Stimulated activated naive B cell treated with anti-CD40 and anti-IgM and Interleukin-4, amounts not matched to agents 10 μg/mL and 1 μg/mL and 100 μg/mL, for 72 hours (primary cell): ENCODE measurements around the gene FDX1.
A peak's percentile ranks its signal among the peaks of the same experiment; 100 is the strongest.

ENCODE experiments used
- ATAC-seq, 2 donors: fragments of 150-1000 bp; cut with Tn5 transposase; replicated peaks; 2 replicates each; pipeline ENCODE4 v1.10.0; 2021; ENCODE audit warnings: moderate library complexity in 1 of 2
- DNase-seq: peaks from one replicate; pipeline ENCODE4 v3.0.0; 2021
- H3K27ac Mint-ChIP-seq: one replicate; pipeline ENCODE4 v1.8.0; 2022; ENCODE audit warnings: mild to moderate bottlenecking, mixed read lengths
- H3K27me3 Mint-ChIP-seq, 2 donors: one replicate each; pipeline ENCODE4 v1.8.0; 2022; ENCODE audit warnings: mixed read lengths in 2 of 2
- H3K36me3 Mint-ChIP-seq, 2 donors: one replicate each; pipeline ENCODE4 v1.8.0; 2022; ENCODE audit warnings: mixed read lengths in 2 of 2, mild to moderate bottlenecking in 1 of 2
- H3K4me1 Mint-ChIP-seq, 2 donors: one replicate each; pipeline ENCODE4 v1.8.0; 2022; ENCODE audit warnings: mixed read lengths in 2 of 2, mild to moderate bottlenecking in 1 of 2
- H3K4me3 Mint-ChIP-seq, 2 donors: one replicate each; pipeline ENCODE4 v1.8.0; 2022; ENCODE audit warnings: mild to moderate bottlenecking in 2 of 2, mixed read lengths in 2 of 2, moderate library complexity in 1 of 2
- H3K9me3 Mint-ChIP-seq, 2 donors: one replicate each; pipeline ENCODE4 v1.8.0; 2022; ENCODE audit warnings: mixed read lengths in 2 of 2, mild to moderate bottlenecking in 1 of 2

FDX1 gene

GRCh38 chr11:110438017-110438416 lies 8.3 kb downstream of the FDX1 start:
- Mint-ChIP-seq H3K9me3 (peaks cover 1 to 4% of the 10 kb centered on the region in 2 donors), H3K4me3 (no peak overlapping the region), H3K27me3 (no peaks in the 10 kb centered on the region), H3K4me1 (peaks cover 14 to 39% of the 10 kb centered on the region in 2 donors), H3K36me3 (peaks cover 51 to 57% of the 10 kb centered on the region in 2 donors), H3K27ac (no peak overlapping the region)
- DNase-seq, result no peak
- ATAC-seq, result no peak

GRCh38 chr11:110445437-110445836 lies 15.7 kb downstream of the FDX1 start:
- H3K27ac Mint-ChIP-seq, result no peak overlapping the region
- no peak for DNase-seq
- peaks cover 1 to 4% of the 10 kb centered on the region in 2 donors for H3K9me3 Mint-ChIP-seq
- peaks cover 12 to 14% of the 10 kb centered on the region in 2 donors for H3K4me1 Mint-ChIP-seq
- H3K27me3 Mint-ChIP-seq, result no peaks in the 10 kb centered on the region
- peaks cover 35 to 53% of the 10 kb centered on the region in 2 donors for H3K36me3 Mint-ChIP-seq
- no peak overlapping the region for H3K4me3 Mint-ChIP-seq
- no peak for ATAC-seq

GRCh38 chr11:110446061-110446460 lies 16.3 kb downstream of the FDX1 start:
- no peaks in the 10 kb centered on the region for H3K27me3 Mint-ChIP-seq
- H3K4me1 Mint-ChIP-seq, result peaks cover 11 to 14% of the 10 kb centered on the region in 2 donors
- H3K27ac Mint-ChIP-seq, result no peak overlapping the region
- ATAC-seq (no peak), DNase-seq (no peak)
- H3K36me3 Mint-ChIP-seq, result peaks cover 28 to 47% of the 10 kb centered on the region in 2 donors
- peaks cover under 1 to 3% of the 10 kb centered on the region in 2 donors for H3K9me3 Mint-ChIP-seq
- no peak overlapping the region for H3K4me3 Mint-ChIP-seq

GRCh38 chr11:110446594-110446993 lies 16.8 kb downstream of the FDX1 start:
- no peaks in the 10 kb centered on the region for H3K9me3 Mint-ChIP-seq
- ATAC-seq (no peak), DNase-seq (no peak)
- H3K36me3 Mint-ChIP-seq, result peaks cover 23 to 42% of the 10 kb centered on the region in 2 donors
- peaks cover 10 to 14% of the 10 kb centered on the region in 2 donors for H3K4me1 Mint-ChIP-seq
- H3K4me3 Mint-ChIP-seq, result no peak overlapping the region
- no peaks in the 10 kb centered on the region for H3K27me3 Mint-ChIP-seq
- H3K27ac Mint-ChIP-seq, result no peak overlapping the region

- DNase-seq, result no peak
- no peak for ATAC-seq
- no peaks in the 10 kb centered on the region for H3K27me3 Mint-ChIP-seq
- no peak overlapping the region for H3K27ac Mint-ChIP-seq
- peaks cover 0 to 2% of the 10 kb centered on the region in 2 donors for H3K9me3 Mint-ChIP-seq
- no peak overlapping the region for H3K4me3 Mint-ChIP-seq
- peaks cover 22 to 40% of the 10 kb centered on the region in 2 donors for H3K36me3 Mint-ChIP-seq
- H3K4me1 Mint-ChIP-seq, result peaks cover 10 to 19% of the 10 kb centered on the region in 2 donors
Observed at GRCh38 chr11:110447343-110447742, 17.6 kb downstream of the FDX1 start.

- ATAC-seq, result no peak
- no peak overlapping the region for H3K4me3 Mint-ChIP-seq
- DNase-seq, result no peak
- no peak overlapping the region for H3K27ac Mint-ChIP-seq
- peaks cover 10 to 21% of the 10 kb centered on the region in 2 donors for H3K4me1 Mint-ChIP-seq
- H3K27me3 Mint-ChIP-seq, result no peaks in the 10 kb centered on the region
- peaks cover 0 to 2% of the 10 kb centered on the region in 2 donors for H3K9me3 Mint-ChIP-seq
- peaks cover 17 to 41% of the 10 kb centered on the region in 2 donors for H3K36me3 Mint-ChIP-seq
Observed at GRCh38 chr11:110447897-110448745, 18.4 kb downstream of the FDX1 start.

- Mint-ChIP-seq H3K4me1 (peaks cover 10 to 24% of the 10 kb centered on the region in 2 donors), H3K27ac (no peak overlapping the region), H3K36me3 (peaks cover 9 to 31% of the 10 kb centered on the region in 2 donors), H3K27me3 (no peaks in the 10 kb centered on the region), H3K4me3 (no peak overlapping the region), H3K9me3 (peaks cover 0 to 2% of the 10 kb centered on the region in 2 donors)
- DNase-seq, result no peak
- ATAC-seq, result no peak
Observed at GRCh38 chr11:110450246-110450645, 20.5 kb downstream of the FDX1 start.

- H3K36me3 Mint-ChIP-seq, result peaks cover 8 to 27% of the 10 kb centered on the region in 2 donors
- no peak overlapping the region for H3K4me3 Mint-ChIP-seq
- peaks cover 0 to 2% of the 10 kb centered on the region in 2 donors for H3K9me3 Mint-ChIP-seq
- H3K4me1 Mint-ChIP-seq, result peaks cover 11 to 30% of the 10 kb centered on the region in 2 donors
- ATAC-seq (peak; percentile 36), DNase-seq (no peak)
- no peaks in the 10 kb centered on the region for H3K27me3 Mint-ChIP-seq
- no peak overlapping the region for H3K27ac Mint-ChIP-seq
Observed at GRCh38 chr11:110452720-110453119, 23.0 kb downstream of the FDX1 start.

GRCh38 chr11:110453684-110454354 lies 24.1 kb downstream of the FDX1 start:
- Mint-ChIP-seq H3K27ac (no peak overlapping the region), H3K9me3 (peaks cover 0 to 2% of the 10 kb centered on the region in 2 donors), H3K4me3 (no peak overlapping the region), H3K27me3 (no peaks in the 10 kb centered on the region), H3K4me1 (peaks cover 11 to 30% of the 10 kb centered on the region in 2 donors), H3K36me3 (peaks cover 14 to 27% of the 10 kb centered on the region in 2 donors)
- ATAC-seq (peak; percentile 61 to 88), DNase-seq (no peak)

- H3K4me3 Mint-ChIP-seq, result no peak overlapping the region
Observed at GRCh38 chr11:110454609-110455008, 24.9 kb downstream of the FDX1 start.

GRCh38 chr11:110455718-110456117 lies 26.0 kb downstream of the FDX1 start:
- Mint-ChIP-seq H3K36me3 (peaks cover 25 to 33% of the 10 kb centered on the region in 2 donors), H3K27ac (peak overlapping the region; percentile 14), H3K9me3 (peaks cover 0 to 2% of the 10 kb centered on the region in 2 donors), H3K27me3 (no peaks in the 10 kb centered on the region), H3K4me3 (no peak overlapping the region), H3K4me1 (peaks cover 11 to 30% of the 10 kb centered on the region in 2 donors)
- DNase-seq, result no peak
- ATAC-seq, result peak in 1 of 2 donors; percentile 38

More at GRCh38 chr11:110454609-110455008, 24.9 kb downstream of the FDX1 start:
- no peak for DNase-seq
- peak; percentile 45 to 71 for ATAC-seq
- Mint-ChIP-seq H3K27me3 (no peaks in the 10 kb centered on the region), H3K9me3 (peaks cover 0 to 2% of the 10 kb centered on the region in 2 donors), H3K4me1 (peaks cover 11 to 30% of the 10 kb centered on the region in 2 donors), H3K36me3 (peaks cover 17 to 29% of the 10 kb centered on the region in 2 donors), H3K27ac (no peak overlapping the region)

- Mint-ChIP-seq H3K4me1 (peaks cover 0 to 2% of the 10 kb centered on the region in 2 donors), H3K27ac (no peak overlapping the region), H3K4me3 (no peak overlapping the region), H3K27me3 (no peaks in the 10 kb centered on the region), H3K36me3 (peaks cover 23 to 25% of the 10 kb centered on the region in 2 donors), H3K9me3 (no peaks in the 10 kb centered on the region)
- peak; percentile 8 for DNase-seq
- ATAC-seq, result peak; percentile 71 to 82
Observed at GRCh38 chr11:110463153-110463552, 33.4 kb downstream of the FDX1 start.

GRCh38 chr11:110465231-110465630 lies 35.5 kb downstream of the FDX1 start:
- no peak overlapping the region for H3K27ac Mint-ChIP-seq
- H3K27me3 Mint-ChIP-seq, result no peaks in the 10 kb centered on the region
- ATAC-seq, result no peak
- no peak overlapping the region for H3K4me3 Mint-ChIP-seq
- no peak for DNase-seq
- no peaks in the 10 kb centered on the region for H3K9me3 Mint-ChIP-seq
- peaks cover 0 to 2% of the 10 kb centered on the region in 2 donors for H3K4me1 Mint-ChIP-seq
- H3K36me3 Mint-ChIP-seq, result peaks cover 19 to 24% of the 10 kb centered on the region in 2 donors

- H3K36me3 Mint-ChIP-seq, result peaks cover 17 to 25% of the 10 kb centered on the region in 2 donors
- no peak overlapping the region for H3K27ac Mint-ChIP-seq
- H3K4me1 Mint-ChIP-seq, result peaks cover 0 to 2% of the 10 kb centered on the region in 2 donors
- DNase-seq (no peak), ATAC-seq (no peak)
- H3K27me3 Mint-ChIP-seq, result no peaks in the 10 kb centered on the region
- H3K4me3 Mint-ChIP-seq, result no peak overlapping the region
- H3K9me3 Mint-ChIP-seq, result no peaks in the 10 kb centered on the region
Observed at GRCh38 chr11:110467556-110467955, 37.8 kb downstream of the FDX1 start.
